Ammon's horn (tissue), 1 donor: ENCODE measurements around the gene CFDP1.

Experiments
- DNase-seq: peaks from one replicate; pipeline ENCODE4 v3.0.0-alpha.2; 2016; ENCODE audit warnings: low spot score

CFDP1 gene

DNA sequence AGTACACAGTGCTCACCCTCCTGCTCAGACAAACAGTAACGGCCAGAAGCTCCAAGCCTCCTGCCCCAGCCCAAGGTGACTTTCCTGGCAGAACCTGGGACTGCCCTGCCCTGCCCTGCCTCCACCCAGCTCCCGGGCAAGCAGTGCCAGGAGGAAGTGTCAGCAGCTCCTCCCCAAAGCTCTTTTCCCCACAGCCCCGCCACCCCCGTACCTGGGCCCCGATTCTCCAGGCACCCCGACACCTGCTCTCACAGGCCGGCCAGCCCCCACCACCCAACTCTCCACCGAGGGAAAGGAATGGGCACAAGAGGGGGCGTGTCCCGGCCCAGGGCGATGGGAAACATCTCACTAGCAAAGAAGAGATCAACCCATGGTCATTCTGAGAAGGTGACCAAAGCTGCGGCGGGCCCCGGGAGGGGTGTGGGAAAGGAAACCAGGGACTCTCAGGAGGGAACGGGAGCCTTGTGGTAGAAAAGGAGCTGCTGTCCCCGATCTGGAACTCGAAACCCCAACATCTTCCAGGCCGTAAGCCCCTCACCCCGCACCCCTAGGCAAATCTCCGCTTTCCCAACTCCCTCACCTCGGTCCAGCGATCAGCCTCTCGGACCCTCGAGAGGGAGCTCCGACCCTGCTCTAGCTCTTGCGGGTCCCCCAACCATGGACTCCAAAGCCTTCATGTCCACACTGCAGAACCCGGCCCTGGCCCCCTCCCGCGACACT lies 183.1 kb downstream of the CFDP1 start:
- DNase-seq = no peak

DNA sequence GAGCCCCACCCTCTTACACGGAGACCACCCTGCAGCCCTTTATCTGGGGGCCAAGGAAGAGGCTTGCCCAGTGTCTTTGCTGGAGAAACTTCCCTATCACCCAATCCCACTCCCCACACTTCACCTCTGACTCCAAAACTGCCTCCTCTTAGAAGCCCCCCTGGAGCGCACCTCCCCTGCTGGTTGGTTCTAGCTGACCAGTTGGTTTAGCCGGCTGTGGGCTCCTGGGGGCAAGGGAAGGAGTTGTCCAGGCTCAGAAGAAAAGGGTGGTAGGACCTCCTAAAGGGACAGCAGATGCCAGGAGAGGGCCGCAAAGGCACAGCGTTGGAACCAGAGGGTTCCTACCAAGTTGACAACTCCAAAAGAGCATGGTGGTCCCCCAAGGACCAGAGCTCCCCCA lies 183.9 kb downstream of the CFDP1 start:
- no peak for DNase-seq

DNA sequence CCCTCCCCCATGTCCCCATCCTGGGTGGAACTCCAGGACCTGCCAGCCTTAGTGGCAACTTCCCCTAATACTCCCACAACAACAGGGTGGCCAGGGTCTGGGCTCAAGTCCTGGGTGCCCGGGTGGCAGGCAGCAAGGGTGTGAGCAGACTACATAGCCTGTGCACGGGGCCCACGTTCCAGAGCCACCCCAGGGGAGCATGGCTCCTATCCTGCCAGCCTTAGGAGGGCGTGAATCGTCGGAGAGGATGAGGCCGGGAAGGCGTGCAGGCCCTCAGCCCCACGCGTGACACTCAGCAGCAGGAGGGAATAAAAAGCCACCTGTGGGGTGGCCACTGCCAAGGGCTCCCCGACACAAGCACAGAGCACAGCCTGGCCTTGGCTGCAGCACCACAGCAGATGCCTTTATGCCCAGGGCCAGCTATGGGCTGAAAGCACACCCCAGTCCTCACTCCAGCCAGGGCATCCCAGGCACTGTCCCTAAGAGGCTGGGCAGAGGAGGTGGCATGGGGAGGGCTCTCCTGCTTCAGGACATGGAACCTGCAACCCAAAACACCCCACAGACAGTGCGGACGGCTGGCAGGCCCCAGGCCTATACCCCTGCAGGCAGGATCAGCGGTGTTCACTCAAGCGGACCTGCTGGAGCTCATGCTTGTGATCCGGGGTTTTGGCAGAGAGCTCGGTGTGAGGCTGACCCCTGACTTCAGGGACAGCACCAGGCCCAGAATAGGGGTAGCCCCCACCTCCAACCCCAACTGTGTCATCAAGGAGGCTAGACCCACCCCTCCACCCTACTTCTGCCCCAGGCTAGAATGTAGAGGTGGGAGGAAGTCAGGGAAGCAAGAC lies 184.5 kb downstream of the CFDP1 start:
- DNase-seq = no peak

GRCh38 chr16:75248142-75248535 lies 185.2 kb downstream of the CFDP1 start:
- DNase-seq = peak; percentile 88

DNA sequence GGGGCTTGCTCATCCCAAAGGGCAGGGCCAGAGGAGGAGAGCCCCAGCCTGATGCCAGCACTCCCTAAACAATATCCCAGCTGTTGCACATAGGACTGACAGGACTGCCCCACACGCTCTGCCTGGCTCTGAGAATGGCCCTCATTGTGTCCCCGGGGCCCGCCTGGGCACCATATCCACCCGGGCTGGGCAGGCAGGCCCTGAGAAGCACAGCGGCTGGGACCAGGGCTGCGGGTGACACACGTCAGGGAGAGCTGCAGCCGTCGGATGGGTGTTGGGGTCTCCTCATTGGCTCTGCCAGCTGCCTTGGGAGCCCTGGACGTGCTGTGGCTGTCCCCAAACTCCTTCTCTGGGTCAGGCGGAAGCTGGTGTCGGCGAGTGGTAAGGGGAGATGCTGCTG lies 186.1 kb downstream of the CFDP1 start:
- peak; percentile 92 for DNase-seq

DNA sequence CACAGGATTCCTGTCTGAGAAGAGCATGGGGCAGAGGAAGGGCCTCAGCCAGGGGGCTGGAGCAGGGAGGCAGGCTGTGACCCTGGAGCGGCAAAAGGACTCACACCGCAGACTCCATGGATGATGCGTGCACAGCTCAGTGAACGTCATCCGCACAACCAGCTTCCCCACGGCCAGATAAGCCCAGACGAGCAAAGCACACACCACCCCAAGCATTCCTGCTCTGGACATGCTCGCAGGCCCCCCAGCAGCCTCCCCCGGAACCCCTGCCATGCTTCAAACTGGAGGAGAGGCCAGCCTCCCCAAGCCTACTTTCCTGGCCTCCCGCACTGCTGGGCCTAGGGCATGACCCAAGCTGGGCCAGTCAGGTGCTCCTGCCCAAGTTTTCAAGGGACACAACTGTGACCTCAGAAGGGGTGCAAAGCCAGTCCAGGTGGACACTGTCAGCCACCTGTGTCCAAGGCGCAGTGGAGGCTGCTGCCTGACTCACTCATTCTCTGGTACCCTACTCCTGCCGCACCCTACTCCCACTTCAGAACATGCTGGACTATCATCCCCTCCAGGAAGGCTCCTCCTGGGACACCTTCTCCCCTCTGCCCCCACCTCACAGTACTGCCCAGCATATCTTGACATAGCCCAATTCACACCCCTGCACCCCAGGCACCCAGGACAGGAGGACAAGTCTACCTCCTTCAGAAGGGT lies 186.6 kb downstream of the CFDP1 start:
- DNase-seq = no peak

- DNase-seq = peak; percentile 98
Observed at GRCh38 chr16:75244844-75245758, 188.2 kb downstream of the CFDP1 start.

DNA sequence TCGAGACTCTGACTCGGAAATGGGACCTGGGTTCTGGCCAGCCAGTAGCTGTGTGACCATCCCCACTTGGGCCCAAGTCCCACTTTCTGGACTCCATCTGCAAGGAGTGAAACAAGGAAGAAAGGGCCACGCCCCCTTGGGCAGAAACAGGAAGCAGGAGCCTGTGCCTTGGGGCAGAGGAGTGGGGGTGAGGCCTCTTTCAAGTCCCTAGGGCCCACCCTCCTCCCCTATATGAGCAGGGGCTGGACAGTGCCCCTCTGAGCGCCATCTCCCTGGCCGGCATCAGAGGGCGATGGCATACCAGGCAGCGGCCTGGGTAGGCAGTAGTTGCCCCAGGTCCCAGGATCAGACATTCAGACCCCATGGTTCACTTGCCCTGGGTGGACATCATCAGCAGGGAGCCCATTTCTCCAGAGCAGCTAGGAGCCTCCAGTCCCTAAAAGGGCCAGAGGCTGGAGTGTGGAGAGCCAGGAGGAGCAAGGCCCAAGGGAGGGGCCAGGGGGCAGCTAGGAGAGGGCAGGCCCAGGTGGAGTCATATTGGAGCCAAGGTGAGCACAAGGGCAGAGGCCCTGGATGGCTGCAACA lies 189.0 kb downstream of the CFDP1 start:
- DNase-seq = no peak
